Brain microvascular endothelial cell (primary cell): Measurements from ENCODE around the gene EFR3B.

Experiments used
- DNase-seq: peaks from one replicate; pipeline ENCODE4 v3.0.0-alpha.2; 2020
- H3K27ac ChIP-seq: fragments of 250-450 bp; sonication (Bioruptor Pico); 2 replicates; pipeline ENCODE4 v1.5.1; 2020; ENCODE audit warnings: mild to moderate bottlenecking, moderate library complexity
- H3K27me3 ChIP-seq: fragments of 250-450 bp; sonication (Bioruptor Pico); replicated peaks from 2 replicates; pipeline ENCODE4 v1.5.1; 2020; ENCODE audit warnings: mild to moderate bottlenecking
- H3K36me3 ChIP-seq: fragments of 250-450 bp; sonication (Bioruptor Pico); replicated peaks from 2 replicates; pipeline ENCODE4 v1.5.1; 2020; ENCODE audit warnings: mild to moderate bottlenecking
- H3K4me3 ChIP-seq: 2 replicates; pipeline ENCODE4 v1.5.1; 2011; ENCODE audit warnings: low read depth, mild to moderate bottlenecking, control low read depth, low read length, moderate library complexity
- in situ Hi-C: cut with HindIII; loops from 2 replicates; pipeline ENCODE4 v1.10.0; 2017; ENCODE audit warnings: low sequenced_read_pairs, low pct_ligation_motif_present
- TF ChIP-seq, protein P1 (sequence below): IDR thresholded peaks from 2 replicates; pipeline ENCODE4 v1.5.1; 2011; ENCODE audit warnings: low read depth, mild to moderate bottlenecking, moderate library complexity, low read length, control low read depth, inconsistent platforms; ENCODE audit errors: missing control alignments

Gene EFR3B

DNA sequence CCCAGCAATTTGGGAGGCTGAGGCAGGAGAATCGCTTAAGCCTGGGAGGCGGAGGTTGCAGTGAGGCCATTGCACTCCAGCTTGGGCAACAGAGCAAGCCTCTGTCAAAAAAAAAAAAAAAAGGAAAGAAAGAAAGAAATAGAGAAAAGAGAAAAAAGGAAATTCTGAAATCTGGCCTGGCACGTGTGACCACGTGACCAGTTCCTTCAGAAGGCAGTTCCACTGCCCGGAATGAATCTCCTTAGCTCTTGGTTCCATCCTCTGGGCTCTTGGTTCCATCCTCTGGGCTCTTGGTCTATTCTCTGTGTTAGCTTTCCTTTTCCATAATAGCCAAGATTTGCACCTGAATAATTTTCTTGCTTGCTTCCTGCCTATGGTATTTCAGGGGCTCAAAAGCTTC, 131.8 kb downstream of the EFR3B start:
- no peak for DNase-seq
- H3K27me3 ChIP-seq, result peaks cover 16% of the 10 kb centered on the region
- H3K36me3 ChIP-seq, result no peaks in the 10 kb centered on the region
- TF ChIP-seq, protein P1, sequence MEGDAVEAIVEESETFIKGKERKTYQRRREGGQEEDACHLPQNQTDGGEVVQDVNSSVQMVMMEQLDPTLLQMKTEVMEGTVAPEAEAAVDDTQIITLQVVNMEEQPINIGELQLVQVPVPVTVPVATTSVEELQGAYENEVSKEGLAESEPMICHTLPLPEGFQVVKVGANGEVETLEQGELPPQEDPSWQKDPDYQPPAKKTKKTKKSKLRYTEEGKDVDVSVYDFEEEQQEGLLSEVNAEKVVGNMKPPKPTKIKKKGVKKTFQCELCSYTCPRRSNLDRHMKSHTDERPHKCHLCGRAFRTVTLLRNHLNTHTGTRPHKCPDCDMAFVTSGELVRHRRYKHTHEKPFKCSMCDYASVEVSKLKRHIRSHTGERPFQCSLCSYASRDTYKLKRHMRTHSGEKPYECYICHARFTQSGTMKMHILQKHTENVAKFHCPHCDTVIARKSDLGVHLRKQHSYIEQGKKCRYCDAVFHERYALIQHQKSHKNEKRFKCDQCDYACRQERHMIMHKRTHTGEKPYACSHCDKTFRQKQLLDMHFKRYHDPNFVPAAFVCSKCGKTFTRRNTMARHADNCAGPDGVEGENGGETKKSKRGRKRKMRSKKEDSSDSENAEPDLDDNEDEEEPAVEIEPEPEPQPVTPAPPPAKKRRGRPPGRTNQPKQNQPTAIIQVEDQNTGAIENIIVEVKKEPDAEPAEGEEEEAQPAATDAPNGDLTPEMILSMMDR, result no peak
- in situ Hi-C loops, result no loop called here
- no peak overlapping the region for H3K4me3 ChIP-seq
- H3K27ac ChIP-seq, result no peak overlapping the region

GRCh38 chr2:25174192-25174861, 132.5 kb downstream of the EFR3B start:
- in situ Hi-C loops, result no loop called here
- TF ChIP-seq, protein P1, result no peak
- Histone ChIP-seq H3K27ac (no peak overlapping the region), H3K4me3 (no peak overlapping the region), H3K36me3 (no peaks in the 10 kb centered on the region), H3K27me3 (peaks cover 10% of the 10 kb centered on the region)
- no peak for DNase-seq

DNA sequence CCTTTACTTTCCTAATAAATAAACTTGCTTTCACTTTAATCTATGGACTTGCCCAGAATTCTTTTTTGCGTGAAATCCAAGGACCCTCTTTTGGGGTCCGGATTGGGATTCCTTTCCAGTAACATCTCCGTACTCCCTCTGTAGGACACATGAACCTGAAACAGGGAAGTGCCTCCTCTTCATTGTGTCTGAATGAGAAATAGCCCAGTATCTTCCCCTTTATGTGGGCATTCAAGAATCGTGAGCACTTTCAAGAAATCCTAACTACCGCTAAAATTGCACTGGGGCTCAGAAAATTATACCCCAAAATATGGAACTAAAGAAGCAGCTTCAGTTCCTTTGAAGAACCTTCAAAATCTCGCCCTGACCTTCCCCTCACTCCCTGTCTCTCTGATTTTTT, 134.3 kb downstream of the EFR3B start:
- in situ Hi-C loops, result no loop called here
- TF ChIP-seq, protein P1, result no peak
- H3K27ac ChIP-seq, result no peak overlapping the region
- H3K4me3 ChIP-seq, result no peak overlapping the region
- no peak for DNase-seq
- H3K36me3 ChIP-seq, result no peaks in the 10 kb centered on the region
- no peaks in the 10 kb centered on the region for H3K27me3 ChIP-seq

DNA sequence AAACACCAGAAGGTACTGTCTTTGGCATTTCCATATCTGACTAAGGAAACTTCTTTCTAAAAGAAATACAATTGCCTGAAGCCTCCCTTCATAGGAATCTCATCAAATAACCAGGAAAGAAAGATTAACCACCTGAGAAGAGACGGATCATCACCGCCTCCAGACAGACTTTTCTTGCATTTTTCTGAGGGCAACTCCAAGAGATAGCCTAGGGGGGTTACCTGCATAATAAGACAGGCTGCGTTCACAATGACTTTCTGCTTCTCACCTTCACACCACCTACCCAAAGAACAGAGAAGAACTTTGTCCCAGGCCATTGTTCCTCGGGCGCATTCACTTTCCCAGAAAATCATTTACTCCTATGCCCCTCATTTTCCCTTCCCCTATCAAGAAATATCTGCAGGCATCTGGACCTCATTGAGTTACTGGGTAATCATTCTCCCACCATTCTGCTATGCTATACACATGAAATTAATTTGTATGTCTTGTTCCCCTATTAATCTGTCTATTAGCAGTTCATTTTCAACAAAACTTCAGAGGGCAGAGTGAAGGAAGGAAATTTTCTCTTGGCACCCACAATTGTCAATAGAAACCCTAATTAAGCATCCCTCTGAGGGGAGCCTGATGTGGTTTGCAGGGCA, 134.8 kb downstream of the EFR3B start:
- TF ChIP-seq, protein P1, result no peak
- no peak overlapping the region for H3K27ac ChIP-seq
- no peak overlapping the region for H3K4me3 ChIP-seq
- H3K27me3 ChIP-seq, result no peaks in the 10 kb centered on the region
- DNase-seq, result no peak
- no peaks in the 10 kb centered on the region for H3K36me3 ChIP-seq
- in situ Hi-C loops, result no loop called here

DNA sequence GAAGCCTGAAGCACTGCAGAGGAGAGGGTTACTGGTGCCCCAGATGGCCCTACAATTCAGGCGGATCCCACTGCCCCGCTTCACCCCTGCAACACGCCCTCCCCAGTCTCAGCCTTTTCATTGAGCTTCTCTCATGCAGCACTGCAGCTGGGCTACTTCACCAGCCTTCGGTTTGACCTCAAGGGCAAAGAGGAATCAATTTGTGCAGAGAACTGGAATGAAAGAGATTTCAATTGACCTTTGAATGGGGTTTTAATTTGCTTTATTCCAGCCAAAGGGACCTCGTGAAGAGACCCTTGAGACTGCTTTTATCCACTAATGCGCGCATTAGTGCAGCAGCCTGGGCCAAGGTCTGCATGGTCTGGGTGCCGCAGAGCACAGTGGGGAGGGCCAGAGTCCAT, 135.3 kb downstream of the EFR3B start:
- Histone ChIP-seq H3K27ac (no peak overlapping the region), H3K36me3 (no peaks in the 10 kb centered on the region), H3K27me3 (no peaks in the 10 kb centered on the region), H3K4me3 (no peak overlapping the region)
- TF ChIP-seq, protein P1, result no peak
- no peak for DNase-seq
- in situ Hi-C loops, result no loop called here

- Histone ChIP-seq H3K27me3 (no peaks in the 10 kb centered on the region), H3K4me3 (no peak overlapping the region), H3K36me3 (no peaks in the 10 kb centered on the region), H3K27ac (no peak overlapping the region)
- in situ Hi-C loops, result no loop called here
- TF ChIP-seq, protein P1, result no peak
- DNase-seq, result no peak
Observed at GRCh38 chr2:25178976-25179375, 137.1 kb downstream of the EFR3B start.
